Mucosa of descending colon (tissue), 3 donors: ENCODE data around the gene RIOK2. TPM values are rescaled to one million over a fixed set of nuclear protein-coding genes. Genes with fewer than 3 reads are reported as not detected.
"Not testable (repeated sequence)": the region's sequence is repeated elsewhere in the genome, so short reads cannot be mapped to it uniquely, and the experiment has no call there.

Experiments used
- ATAC-seq: fragments of 200-7000 bp; cut with Tn5 transposase; one replicate; pipeline ENCODE4 v1.9.1; 2020; ENCODE audit warnings: mild to moderate bottlenecking, moderate library complexity
- DNase-seq, 3 donors: peaks; one replicate each; pipeline ENCODE4 v3.0.0-alpha.2; 2020
- H3K36me3 ChIP-seq: fragments of 200-600 bp; one replicate; pipeline ENCODE4 v1.8.0; 2021; ENCODE audit warnings: low read depth, mild to moderate bottlenecking
- H3K4me1 ChIP-seq: fragments of 200-600 bp; one replicate; pipeline ENCODE4 v1.8.0; 2021; ENCODE audit warnings: low read depth, mild to moderate bottlenecking
- H3K4me3 ChIP-seq: fragments of 200-600 bp; one replicate; pipeline ENCODE4 v1.8.0; 2021; ENCODE audit warnings: mild to moderate bottlenecking
- H3K9me3 ChIP-seq: fragments of 200-600 bp; one replicate; pipeline ENCODE4 v1.8.0; 2021; ENCODE audit warnings: mild to moderate bottlenecking
- CTCF ChIP-seq: fragments of 200-600 bp; IDR thresholded peaks from one replicate; pipeline ENCODE4 v1.8.0; 2022; ENCODE audit warnings: antibody characterized with exemption, mild to moderate bottlenecking
- intact Hi-C, 2 donors: fragments of 100-400 bp; cut with DNase I in 1 of 2; cut with micrococcal nuclease in 1 of 2; formaldehyde crosslinking; loops; one replicate each; pipeline versions ENCODE4 v1.11.0 to v1.11.1; 2022; cut with DNase I, micrococcal nuclease
- total RNA-seq, 3 donors: library from RNA; stranded (reverse); fragmentation: NEBNext Ultra II Directional in 2 of 3; extraction: Animal tissue kit (Norgen Biotek cat#: 25700) in 2 of 3; gene quantifications; one replicate each; pipeline versions ENCODE4 v1.2.1 to v1.2.4, GENCODE V29; 2021 to 2023
- donor health status: DM: no; HTN: no; CAD: no; lungs with moderate emphysema.
- donor health status: DM: no; HTN: no; CAD: no.
- donor health status: DM: no; HTN: yes; CAD: no.

The RIOK2 gene
- total RNA-seq, 3 donors from 2014 or later = 18.0 to 26.8 (median 21.3) TPM

- Histone ChIP-seq H3K36me3 (no peaks in the 10 kb centered on the region), H3K9me3 (no peaks in the 10 kb centered on the region), H3K4me1 (no peaks in the 10 kb centered on the region), H3K4me3 (no peak overlapping the region)
- ATAC-seq (no peak), DNase-seq (no peak)
- intact Hi-C loops = no loop called here
- TF ChIP-seq CTCF = no peak
These were observed 41.5 kb downstream of the RIOK2 start for GRCh38 chr5:97141539-97141938.

GRCh38 chr5:97141031-97141430, 42.0 kb downstream of the RIOK2 start:
- intact Hi-C loops = no loop called here
- TF ChIP-seq CTCF = no peak

GRCh38 chr5:97140250-97140649, 42.8 kb downstream of the RIOK2 start:
- H3K4me1 ChIP-seq, DNase-seq, H3K36me3 ChIP-seq, H3K9me3 ChIP-seq, intact Hi-C loops, H3K4me3 ChIP-seq: not testable (repeated sequence)
- ATAC-seq = peak; percentile 45

More at GRCh38 chr5:97141031-97141430, 42.0 kb downstream of the RIOK2 start:
- Histone ChIP-seq H3K4me3 (no peak overlapping the region), H3K4me1 (no peaks in the 10 kb centered on the region), H3K9me3 (no peaks in the 10 kb centered on the region), H3K36me3 (no peaks in the 10 kb centered on the region)
- no peak for DNase-seq
- no peak for ATAC-seq

GRCh38 chr5:97136475-97136874, 46.6 kb downstream of the RIOK2 start:
- H3K9me3 ChIP-seq = no peaks in the 10 kb centered on the region
- DNase-seq (no peak), ATAC-seq (peak; percentile 31)
- H3K36me3 ChIP-seq = no peaks in the 10 kb centered on the region
- no peak overlapping the region for H3K4me3 ChIP-seq
- no peaks in the 10 kb centered on the region for H3K4me1 ChIP-seq
- TF ChIP-seq CTCF = no peak
- intact Hi-C loops = no loop called here

- intact Hi-C loops = no loop called here
- no peak for DNase-seq
- Histone ChIP-seq H3K9me3 (no peaks in the 10 kb centered on the region), H3K4me3 (no peak overlapping the region), H3K36me3 (no peaks in the 10 kb centered on the region), H3K4me1 (no peaks in the 10 kb centered on the region)
- no peak for ATAC-seq
- no peak for TF ChIP-seq CTCF
These were observed 47.2 kb downstream of the RIOK2 start for GRCh38 chr5:97135868-97136267.

GRCh38 chr5:97134634-97135033, 48.4 kb downstream of the RIOK2 start:
- no peak for ATAC-seq
- no peak for TF ChIP-seq CTCF

More at GRCh38 chr5:97134634-97135033, 48.4 kb downstream of the RIOK2 start:
- no peaks in the 10 kb centered on the region for H3K9me3 ChIP-seq
- no peak for DNase-seq
- intact Hi-C loops = no loop called here
- no peak overlapping the region for H3K4me3 ChIP-seq
- no peaks in the 10 kb centered on the region for H3K4me1 ChIP-seq
- H3K36me3 ChIP-seq = no peaks in the 10 kb centered on the region
